KMS-11 (cell line): ENCODE measurements around the gene CLEC2A.

Experiments used
- H2AFZ ChIP-seq: fragments of 200-600 bp; sonication (generic); 2 replicates; pipeline ENCODE4 v1.6.1; 2016; ENCODE audit warnings: antibody characterized with exemption, mixed run types, low read depth
- H3K27ac ChIP-seq: fragments of 200-600 bp; sonication (generic); 2 replicates; pipeline ENCODE4 v1.6.1; 2016; ENCODE audit warnings: mild to moderate bottlenecking, mixed run types
- H3K27me3 ChIP-seq: fragments of 200-600 bp; sonication (generic); 2 replicates; pipeline ENCODE4 v1.6.1; 2017; ENCODE audit warnings: mild to moderate bottlenecking, low read depth, mixed run types, moderate library complexity; ENCODE audit not compliant: insufficient read depth
- H3K36me3 ChIP-seq: fragments of 200-600 bp; sonication (generic); 2 replicates; pipeline ENCODE4 v1.6.1; 2017; ENCODE audit warnings: mild to moderate bottlenecking, mixed run types; ENCODE audit not compliant: insufficient read depth
- H3K4me1 ChIP-seq: fragments of 200-600 bp; sonication (generic); 2 replicates; pipeline ENCODE4 v1.6.1; 2016; ENCODE audit warnings: mild to moderate bottlenecking, low read depth, mixed run types; ENCODE audit not compliant: poor library complexity, severe bottlenecking
- H3K4me2 ChIP-seq: fragments of 200-600 bp; sonication (generic); 2 replicates; pipeline ENCODE4 v1.7.0; 2016; ENCODE audit warnings: mild to moderate bottlenecking, mixed run types
- H3K4me3 ChIP-seq: fragments of 200-600 bp; sonication (generic); IDR thresholded peaks from 2 replicates; pipeline ENCODE4 v1.6.1; 2017; ENCODE audit warnings: low read depth, low read length, mixed read lengths; ENCODE audit not compliant: insufficient read depth
- H3K79me2 ChIP-seq: fragments of 200-600 bp; sonication (generic); 2 replicates; pipeline ENCODE4 v1.6.1; 2016; ENCODE audit warnings: low read depth, mixed run types; ENCODE audit not compliant: insufficient read depth
- H3K9ac ChIP-seq: fragments of 200-600 bp; sonication (generic); 2 replicates; pipeline ENCODE4 v1.6.1; 2016; ENCODE audit warnings: mild to moderate bottlenecking, mixed run types
- H4K20me1 ChIP-seq: fragments of 200-600 bp; sonication (generic); 2 replicates; pipeline ENCODE4 v1.6.1; 2016; ENCODE audit warnings: mild to moderate bottlenecking, mixed run types; ENCODE audit not compliant: insufficient read depth
- CTCF ChIP-seq: fragments of 200-600 bp; sonication (generic); conservative IDR thresholded peaks from 2 replicates; pipeline ENCODE4 v1.6.1; 2017; ENCODE audit warnings: low read depth, mild to moderate bottlenecking, antibody characterized with exemption, low read length, moderate library complexity, mixed read lengths

Gene CLEC2A

GRCh38 chr12:9933958-9934357, 1.8 kb upstream of the CLEC2A start:
- Histone ChIP-seq H3K36me3 (no peaks in the 10 kb centered on the region), H3K27ac (no peak overlapping the region), H4K20me1 (no peaks in the 10 kb centered on the region), H3K4me2 (no peak overlapping the region), H3K4me3 (no peak overlapping the region), H2AFZ (no peak overlapping the region), H3K27me3 (no peaks in the 10 kb centered on the region), H3K79me2 (no peaks in the 10 kb centered on the region), H3K4me1 (no peaks in the 10 kb centered on the region), H3K9ac (no peak overlapping the region)
- no peak for TF ChIP-seq CTCF

- H3K4me1 ChIP-seq, result peaks cover 15% of the 10 kb centered on the region
- H3K4me2 ChIP-seq, result no peak overlapping the region
- H3K9ac ChIP-seq, result no peak overlapping the region
- H4K20me1 ChIP-seq, result no peaks in the 10 kb centered on the region
- H3K27ac ChIP-seq, result no peak overlapping the region
- H3K79me2 ChIP-seq, result no peaks in the 10 kb centered on the region
- no peak for TF ChIP-seq CTCF
- H3K27me3 ChIP-seq, result no peaks in the 10 kb centered on the region
- no peak overlapping the region for H3K4me3 ChIP-seq
- H2AFZ ChIP-seq, result no peak overlapping the region
- no peaks in the 10 kb centered on the region for H3K36me3 ChIP-seq
These were observed 925 bp downstream of the CLEC2A start for GRCh38 chr12:9931245-9931644.

GRCh38 chr12:9928607-9929006, 3.6 kb downstream of the CLEC2A start:
- Histone ChIP-seq H3K36me3 (no peaks in the 10 kb centered on the region), H2AFZ (no peak overlapping the region), H3K4me2 (no peak overlapping the region), H3K27me3 (no peaks in the 10 kb centered on the region), H3K27ac (no peak overlapping the region), H3K4me1 (peaks cover 21% of the 10 kb centered on the region), H3K9ac (no peak overlapping the region), H3K79me2 (no peaks in the 10 kb centered on the region), H4K20me1 (no peaks in the 10 kb centered on the region), H3K4me3 (no peak overlapping the region)
- no peak for TF ChIP-seq CTCF

GRCh38 chr12:9926876-9927275, 5.3 kb downstream of the CLEC2A start:
- TF ChIP-seq CTCF, result no peak
- Histone ChIP-seq H4K20me1 (no peaks in the 10 kb centered on the region), H2AFZ (no peak overlapping the region), H3K4me2 (no peak overlapping the region), H3K4me3 (no peak overlapping the region), H3K79me2 (no peaks in the 10 kb centered on the region), H3K36me3 (no peaks in the 10 kb centered on the region), H3K27ac (no peak overlapping the region), H3K9ac (no peak overlapping the region), H3K4me1 (peaks cover 29% of the 10 kb centered on the region), H3K27me3 (no peaks in the 10 kb centered on the region)
